B cell (primary cell): ENCODE results near the gene GPR152.

ENCODE experiments used
- EZH2 ChIP-seq: IDR thresholded peaks from 2 replicates; pipeline ENCODE4 v1.6.1; 2012; ENCODE audit warnings: borderline replicate concordance, low read depth, mild to moderate bottlenecking, moderate library complexity, low read length; ENCODE audit not compliant: insufficient read depth, poor library complexity, severe bottlenecking
- TF ChIP-seq, protein P1 (sequence below): fragments of 200-600 bp; IDR thresholded peaks from one replicate; pipeline ENCODE4 v1.8.0; 2022; ENCODE audit warnings: antibody characterized with exemption, mild to moderate bottlenecking

DNA sequence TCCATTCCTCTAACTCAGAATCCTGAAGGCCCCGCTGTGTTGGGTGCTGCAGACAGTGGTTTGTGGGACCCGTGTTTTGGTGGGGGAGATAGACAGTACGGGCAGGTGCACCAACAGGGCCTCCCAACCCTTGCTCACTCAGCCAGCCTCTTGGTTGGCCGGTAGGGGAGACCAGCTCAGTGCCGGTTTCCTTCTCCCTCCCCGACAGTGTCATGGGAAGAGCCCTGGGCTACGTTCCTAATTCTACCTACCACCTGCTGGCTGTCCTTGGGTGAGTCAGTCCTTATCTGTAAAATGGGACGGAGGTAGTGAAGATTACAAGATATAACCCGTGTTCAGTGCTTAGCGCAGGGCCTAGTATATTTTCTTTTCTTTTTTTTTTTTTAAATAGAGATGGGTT lies 10.7 kb upstream of the GPR152 start:
- TF ChIP-seq, protein P1, sequence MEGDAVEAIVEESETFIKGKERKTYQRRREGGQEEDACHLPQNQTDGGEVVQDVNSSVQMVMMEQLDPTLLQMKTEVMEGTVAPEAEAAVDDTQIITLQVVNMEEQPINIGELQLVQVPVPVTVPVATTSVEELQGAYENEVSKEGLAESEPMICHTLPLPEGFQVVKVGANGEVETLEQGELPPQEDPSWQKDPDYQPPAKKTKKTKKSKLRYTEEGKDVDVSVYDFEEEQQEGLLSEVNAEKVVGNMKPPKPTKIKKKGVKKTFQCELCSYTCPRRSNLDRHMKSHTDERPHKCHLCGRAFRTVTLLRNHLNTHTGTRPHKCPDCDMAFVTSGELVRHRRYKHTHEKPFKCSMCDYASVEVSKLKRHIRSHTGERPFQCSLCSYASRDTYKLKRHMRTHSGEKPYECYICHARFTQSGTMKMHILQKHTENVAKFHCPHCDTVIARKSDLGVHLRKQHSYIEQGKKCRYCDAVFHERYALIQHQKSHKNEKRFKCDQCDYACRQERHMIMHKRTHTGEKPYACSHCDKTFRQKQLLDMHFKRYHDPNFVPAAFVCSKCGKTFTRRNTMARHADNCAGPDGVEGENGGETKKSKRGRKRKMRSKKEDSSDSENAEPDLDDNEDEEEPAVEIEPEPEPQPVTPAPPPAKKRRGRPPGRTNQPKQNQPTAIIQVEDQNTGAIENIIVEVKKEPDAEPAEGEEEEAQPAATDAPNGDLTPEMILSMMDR: no peak
- TF ChIP-seq EZH2: no peak
